Activated CD4-positive, alpha-beta memory T cell treated with anti-CD3 and anti-CD28 coated beads, Interleukin-2, amount 10 ng/mL, durations not matched to agents 7 days and 5 days (primary cell): ENCODE measurements around the gene NOVA1. TPM values are rescaled to one million over a fixed set of nuclear protein-coding genes. Genes with fewer than 3 reads are reported as not detected.

ENCODE experiments used
- CTCF ChIA-PET: fragments of 350-600 bp; sonication (Branson Sonifier 250); formaldehyde crosslinking; loops from one replicate; lab custom pipeline; 2021; ENCODE audit warnings: antibody characterized with exemption, inconsistent platforms; lab: Charles Lee
- POLR2A ChIA-PET: fragments of 350-600 bp; sonication (Branson Sonifier 250); formaldehyde crosslinking; loops from one replicate; lab custom pipeline; 2021; ENCODE audit warnings: antibody characterized with exemption; lab: Charles Lee
- DNase-seq: peaks from one replicate; pipeline ENCODE4 v3.0.0-alpha.2; 2020
- H3K27ac Mint-ChIP-seq: one replicate; pipeline ENCODE4 v1.8.0; 2021; ENCODE audit warnings: mild to moderate bottlenecking, mixed read lengths
- H3K27me3 Mint-ChIP-seq: one replicate; pipeline ENCODE4 v1.8.0; 2021; ENCODE audit warnings: mixed read lengths
- H3K36me3 Mint-ChIP-seq: one replicate; pipeline ENCODE4 v1.8.0; 2021; ENCODE audit warnings: low read depth, mixed read lengths
- H3K4me1 Mint-ChIP-seq: one replicate; pipeline ENCODE4 v1.8.0; 2021; ENCODE audit warnings: mixed read lengths
- H3K4me3 Mint-ChIP-seq: one replicate; pipeline ENCODE4 v1.8.0; 2021; ENCODE audit warnings: mild to moderate bottlenecking, mixed read lengths
- H3K9me3 Mint-ChIP-seq: one replicate; pipeline ENCODE4 v1.8.0; 2021; ENCODE audit warnings: mixed read lengths
- total RNA-seq, 2 experiments: library from RNA; stranded (reverse); gene quantifications; one replicate each; pipeline ENCODE4 v1.2.3, GENCODE V29; 2021

NOVA1 gene
- total RNA-seq, 2 experiments from 2014 or later: not detected

DNA sequence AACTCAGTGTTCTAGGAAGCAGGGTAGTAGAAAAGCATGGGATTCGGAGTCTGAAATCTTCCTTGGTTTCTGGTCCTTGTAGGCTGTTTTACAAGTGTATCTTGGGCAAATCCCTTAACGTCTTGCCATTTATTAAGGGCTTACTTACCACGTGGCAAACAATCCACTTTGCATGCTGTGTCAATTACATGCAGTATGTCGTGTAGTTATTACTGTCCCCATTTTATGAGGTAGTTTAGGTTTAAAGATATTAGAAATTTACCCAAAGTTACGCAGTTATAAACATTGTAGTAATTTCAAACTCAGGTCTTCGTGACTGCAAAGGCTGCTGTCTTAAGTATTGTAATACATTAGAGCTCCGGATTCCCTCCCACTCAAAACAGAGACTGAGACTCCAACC, 1.5 kb upstream of the NOVA1 start:
- Mint-ChIP-seq H3K4me1 (no peaks in the 10 kb centered on the region), H3K4me3 (no peak overlapping the region), H3K9me3 (peaks cover 4% of the 10 kb centered on the region), H3K27me3 (peaks cover 20% of the 10 kb centered on the region), H3K27ac (no peak overlapping the region), H3K36me3 (no peaks in the 10 kb centered on the region)
- CTCF ChIA-PET: no interaction called here
- no peak for DNase-seq
- POLR2A ChIA-PET: no interaction called here

DNA sequence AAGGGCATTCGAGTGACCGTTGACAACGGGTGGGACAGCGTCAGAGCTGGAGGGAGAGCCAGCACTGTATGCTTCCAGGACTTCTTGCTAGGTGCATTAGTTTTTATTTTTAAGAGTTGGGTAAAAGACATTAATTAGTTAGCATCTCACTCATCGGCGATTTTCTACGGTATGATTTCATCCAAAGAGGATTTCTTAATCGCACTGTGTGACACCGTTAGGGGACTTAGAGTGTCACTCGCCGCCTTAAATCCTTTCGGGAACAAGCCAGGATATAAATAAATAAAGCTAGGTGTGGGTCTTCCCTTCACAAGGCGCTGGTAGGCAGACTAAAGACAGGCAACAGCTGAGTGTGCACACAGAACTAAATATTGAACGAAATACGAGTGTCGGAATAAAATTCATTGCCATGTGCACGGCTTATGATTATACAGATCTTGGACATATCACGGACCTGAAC, 869 bp upstream of the NOVA1 start:
- no peaks in the 10 kb centered on the region for H3K4me1 Mint-ChIP-seq
- peaks cover 4% of the 10 kb centered on the region for H3K9me3 Mint-ChIP-seq
- CTCF ChIA-PET: no interaction called here
- H3K4me3 Mint-ChIP-seq: no peak overlapping the region
- peaks cover 20% of the 10 kb centered on the region for H3K27me3 Mint-ChIP-seq
- no peak for DNase-seq
- H3K36me3 Mint-ChIP-seq: no peaks in the 10 kb centered on the region
- H3K27ac Mint-ChIP-seq: no peak overlapping the region
- POLR2A ChIA-PET: no interaction called here

DNA sequence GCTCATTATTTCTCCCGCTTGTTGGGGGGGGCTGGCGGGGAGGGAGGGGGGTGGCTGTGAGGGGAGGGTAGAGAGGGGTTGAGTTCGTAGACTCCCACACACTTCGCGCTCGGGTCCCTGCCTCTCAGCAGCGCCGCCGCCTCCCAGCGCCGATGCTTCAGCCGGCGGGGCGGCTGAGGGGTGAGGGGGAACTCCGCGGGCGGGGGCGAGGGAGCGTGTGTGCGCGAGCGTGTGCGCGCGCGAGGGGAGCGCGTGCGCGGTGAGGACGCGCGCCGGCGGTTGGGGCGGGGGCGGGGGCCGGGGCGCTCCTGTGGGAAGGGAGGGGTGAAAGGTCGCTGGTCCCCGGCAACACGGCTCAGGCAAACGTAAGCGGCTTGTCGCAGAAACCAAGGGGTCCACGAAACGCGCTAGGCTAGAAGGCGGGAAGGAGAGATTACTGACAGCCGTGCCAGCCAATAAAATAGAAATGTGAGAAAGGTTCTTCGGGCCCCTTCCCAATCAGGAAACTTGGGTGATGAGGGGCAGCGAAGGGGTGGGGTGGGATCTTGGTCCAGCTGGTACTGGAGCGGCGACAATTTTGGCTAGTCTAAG, 343 bp upstream of the NOVA1 start:
- no peak overlapping the region for H3K4me3 Mint-ChIP-seq
- DNase-seq: no peak
- CTCF ChIA-PET: no interaction called here
- H3K27ac Mint-ChIP-seq: no peak overlapping the region
- H3K9me3 Mint-ChIP-seq: peaks cover 4% of the 10 kb centered on the region
- H3K4me1 Mint-ChIP-seq: no peaks in the 10 kb centered on the region
- no peaks in the 10 kb centered on the region for H3K36me3 Mint-ChIP-seq
- POLR2A ChIA-PET: no interaction called here
- H3K27me3 Mint-ChIP-seq: peaks cover 20% of the 10 kb centered on the region

DNA sequence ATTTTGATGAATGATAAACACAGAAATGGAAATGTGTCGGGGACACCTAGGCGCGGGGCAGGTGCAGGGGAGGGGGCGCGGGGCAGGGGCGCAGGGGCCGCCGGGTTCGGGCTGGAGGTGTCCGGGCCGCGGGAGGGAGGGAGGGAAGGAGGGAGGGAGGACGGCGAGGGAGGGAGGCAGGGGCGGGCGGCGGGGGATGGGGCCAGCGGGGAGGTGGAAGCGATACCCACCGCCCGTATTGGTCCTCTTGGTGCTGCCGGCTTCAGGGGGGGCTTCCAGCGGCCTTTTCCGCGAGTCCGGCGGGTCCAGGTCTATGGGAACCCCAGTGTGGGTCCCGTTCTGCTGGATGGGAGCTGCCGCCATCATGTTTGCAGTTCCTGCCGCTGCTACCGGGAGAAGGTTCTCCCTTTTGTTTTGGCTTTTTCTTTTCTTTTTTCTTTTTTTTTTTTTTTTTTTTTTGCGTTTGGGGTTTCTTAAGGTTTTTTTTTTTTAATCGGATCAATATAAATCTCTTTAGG, 703 bp downstream of the NOVA1 start:
- DNase-seq: no peak
- H3K9me3 Mint-ChIP-seq: peaks cover 4% of the 10 kb centered on the region
- POLR2A ChIA-PET: no interaction called here
- H3K36me3 Mint-ChIP-seq: no peaks in the 10 kb centered on the region
- no peaks in the 10 kb centered on the region for H3K4me1 Mint-ChIP-seq
- H3K27ac Mint-ChIP-seq: no peak overlapping the region
- no peak overlapping the region for H3K4me3 Mint-ChIP-seq
- CTCF ChIA-PET: no interaction called here
- H3K27me3 Mint-ChIP-seq: peaks cover 20% of the 10 kb centered on the region

DNA sequence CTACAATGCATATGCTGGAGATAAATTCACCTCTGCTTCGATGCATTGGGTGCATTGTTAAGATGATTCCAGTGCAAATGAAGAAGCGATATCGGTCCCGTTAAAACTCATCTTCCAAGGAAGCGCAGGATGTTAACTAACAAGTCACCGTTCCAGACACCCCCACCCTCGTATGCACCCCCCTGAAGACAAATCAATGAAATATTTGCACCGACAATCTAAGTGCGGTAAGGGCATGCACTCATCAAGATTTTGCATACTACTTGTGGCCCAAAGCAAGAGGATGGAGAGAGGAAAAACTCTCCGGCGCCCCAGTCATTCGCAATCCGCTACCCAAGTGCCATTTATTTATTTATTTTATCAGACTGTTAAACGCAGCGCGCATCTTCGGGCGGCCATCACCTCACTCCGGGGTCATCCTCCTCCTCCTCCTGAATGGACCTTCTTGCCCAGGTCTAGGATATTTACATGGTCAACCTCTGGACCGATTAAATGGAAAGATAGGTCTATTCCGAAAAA, 1.2 kb downstream of the NOVA1 start:
- Mint-ChIP-seq H3K9me3 (peaks cover 4% of the 10 kb centered on the region), H3K36me3 (no peaks in the 10 kb centered on the region), H3K27ac (no peak overlapping the region), H3K4me1 (no peaks in the 10 kb centered on the region), H3K4me3 (no peak overlapping the region), H3K27me3 (peaks cover 20% of the 10 kb centered on the region)
- no peak for DNase-seq
- ChIA-PET POLR2A (no interaction called here), CTCF (no interaction called here)

DNA sequence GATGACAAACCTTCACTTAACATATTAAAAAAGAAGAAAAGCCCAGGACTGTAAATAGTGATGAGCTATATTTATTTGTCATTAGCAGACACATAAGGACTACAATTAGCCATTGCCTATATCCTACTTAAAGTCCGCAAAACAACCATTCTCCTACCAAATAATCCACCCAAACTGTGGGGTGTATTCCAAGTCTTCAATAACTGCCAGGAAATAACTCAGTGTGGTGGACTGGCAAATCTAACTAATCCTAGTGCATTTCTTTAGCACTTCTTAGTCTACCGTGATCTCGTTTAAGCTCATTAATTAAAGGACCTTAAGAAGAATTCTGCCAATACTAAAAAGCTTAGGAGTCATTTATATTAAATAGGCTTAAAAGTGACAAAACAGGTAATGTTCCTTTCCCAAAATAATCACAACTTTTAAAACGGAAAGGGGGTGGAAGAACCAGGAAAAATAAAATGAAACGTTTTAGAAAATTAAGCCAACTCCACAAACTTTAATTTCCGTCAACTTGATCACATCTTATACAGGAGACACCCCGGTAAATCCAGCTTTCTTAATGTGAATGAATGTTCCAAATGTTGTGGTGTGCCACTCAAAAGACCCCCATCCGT, 1.8 kb downstream of the NOVA1 start:
- Mint-ChIP-seq H3K4me3 (no peak overlapping the region), H3K9me3 (peaks cover 4% of the 10 kb centered on the region), H3K4me1 (no peaks in the 10 kb centered on the region), H3K36me3 (no peaks in the 10 kb centered on the region), H3K27ac (no peak overlapping the region), H3K27me3 (peaks cover 20% of the 10 kb centered on the region)
- DNase-seq: no peak
- ChIA-PET POLR2A (no interaction called here), CTCF (no interaction called here)

DNA sequence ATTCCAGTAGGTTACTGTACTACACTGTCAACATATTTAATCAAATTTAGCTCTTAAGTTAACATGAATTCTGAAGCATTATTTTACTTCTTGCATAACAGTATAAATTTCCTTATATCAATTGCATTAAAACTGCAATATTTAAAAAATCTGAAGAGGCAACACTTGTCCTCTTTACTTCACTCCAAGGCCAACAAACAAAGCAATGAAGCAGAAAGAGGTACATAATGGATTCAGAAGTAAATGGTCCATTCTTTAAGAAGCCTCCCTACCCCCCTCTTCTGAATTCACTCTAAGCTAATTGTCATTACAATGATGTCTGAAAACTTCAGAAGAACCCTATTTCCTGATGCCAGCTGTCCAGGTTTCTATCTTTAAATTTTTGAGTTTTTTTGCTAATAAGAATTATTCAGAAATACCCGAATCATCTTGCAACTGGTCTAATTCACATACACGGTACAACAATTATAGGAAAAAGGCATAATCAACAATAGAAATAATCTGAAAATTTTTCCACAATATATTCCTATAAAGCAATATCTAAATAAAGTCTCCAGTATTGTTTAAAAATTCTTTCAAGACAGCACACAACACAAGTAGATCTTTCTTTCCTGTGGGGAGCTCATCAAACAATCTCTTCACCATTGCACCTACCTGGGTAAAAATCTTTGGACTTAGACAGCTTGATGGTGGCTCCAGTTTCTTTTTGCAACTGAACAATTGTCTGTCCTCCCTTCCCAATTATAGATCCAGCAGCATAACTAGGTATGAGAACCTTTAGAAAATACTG, 2.9 kb downstream of the NOVA1 start:
- H3K4me1 Mint-ChIP-seq: no peaks in the 10 kb centered on the region
- peaks cover 20% of the 10 kb centered on the region for H3K27me3 Mint-ChIP-seq
- DNase-seq: no peak
- ChIA-PET POLR2A (no interaction called here), CTCF (no interaction called here)
- no peaks in the 10 kb centered on the region for H3K36me3 Mint-ChIP-seq
- H3K27ac Mint-ChIP-seq: no peak overlapping the region
- no peak overlapping the region for H3K4me3 Mint-ChIP-seq
- H3K9me3 Mint-ChIP-seq: peaks cover 4% of the 10 kb centered on the region

DNA sequence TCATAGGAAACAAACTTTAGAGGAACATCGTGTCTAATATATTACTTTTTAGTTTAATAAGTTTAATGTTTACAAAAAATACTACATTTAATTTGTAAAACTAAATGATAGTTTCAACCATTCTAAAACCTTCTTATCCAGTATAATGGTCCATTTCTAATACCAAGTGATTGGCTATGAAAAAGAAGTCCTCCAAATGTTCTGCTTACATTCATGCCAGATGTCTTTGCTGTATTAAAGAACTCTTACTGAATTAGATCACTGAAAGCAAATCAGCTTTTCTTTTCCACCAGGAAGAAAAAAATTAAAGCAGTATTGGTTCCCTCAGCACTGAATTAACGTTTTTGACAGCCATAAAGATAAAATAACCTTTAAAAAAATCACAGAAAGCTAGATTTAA, 3.7 kb downstream of the NOVA1 start:
- Mint-ChIP-seq H3K4me1 (no peaks in the 10 kb centered on the region), H3K4me3 (no peak overlapping the region), H3K27ac (no peak overlapping the region), H3K27me3 (peaks cover 15% of the 10 kb centered on the region), H3K9me3 (peaks cover 4% of the 10 kb centered on the region), H3K36me3 (no peaks in the 10 kb centered on the region)
- POLR2A ChIA-PET: no interaction called here
- CTCF ChIA-PET: no interaction called here
- no peak for DNase-seq

DNA sequence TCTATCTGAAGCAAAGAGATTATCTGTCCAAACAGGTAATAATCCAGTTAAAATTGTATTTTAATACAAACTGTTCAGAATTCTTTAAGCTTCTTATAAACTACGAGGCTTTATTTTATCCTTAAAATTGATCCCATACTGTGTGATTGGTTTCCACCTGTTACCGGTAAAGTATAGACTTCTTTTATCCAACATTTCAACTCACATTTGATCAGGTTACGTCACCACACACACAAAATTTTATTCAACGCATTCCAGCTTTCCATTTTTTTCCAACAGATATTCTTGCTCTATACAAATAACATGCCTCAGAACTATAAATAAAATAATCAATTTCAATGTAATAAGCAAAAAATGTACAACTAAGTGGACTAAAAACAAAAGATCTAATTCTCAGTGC, 4.5 kb downstream of the NOVA1 start:
- Mint-ChIP-seq H3K27me3 (peaks cover 7% of the 10 kb centered on the region), H3K36me3 (no peaks in the 10 kb centered on the region), H3K4me3 (no peak overlapping the region), H3K27ac (no peak overlapping the region), H3K9me3 (peaks cover 4% of the 10 kb centered on the region), H3K4me1 (no peaks in the 10 kb centered on the region)
- POLR2A ChIA-PET: no interaction called here
- no peak for DNase-seq
- CTCF ChIA-PET: no interaction called here

DNA sequence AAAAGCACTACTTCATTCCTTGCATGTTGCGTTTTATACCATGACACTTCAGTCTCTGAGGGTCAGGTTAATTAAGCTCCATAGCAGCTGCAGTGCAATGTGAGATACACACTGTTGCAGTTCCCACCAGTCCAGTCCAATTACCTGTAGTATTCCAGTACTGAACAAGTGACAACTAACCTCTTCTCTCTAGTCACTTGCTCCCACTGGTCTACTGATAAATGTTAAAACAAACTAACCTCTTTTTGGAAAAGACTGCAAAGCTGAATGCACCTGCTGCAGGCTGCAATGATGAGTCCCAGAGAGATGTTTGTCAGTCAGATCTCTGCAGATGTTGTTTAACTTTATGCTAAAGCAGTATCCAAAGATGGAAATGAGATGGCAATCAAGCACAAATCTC, 7.9 kb downstream of the NOVA1 start:
- no peak for DNase-seq
- Mint-ChIP-seq H3K4me1 (no peaks in the 10 kb centered on the region), H3K9me3 (no peaks in the 10 kb centered on the region), H3K36me3 (no peaks in the 10 kb centered on the region), H3K27ac (no peak overlapping the region), H3K27me3 (no peaks in the 10 kb centered on the region), H3K4me3 (no peak overlapping the region)
- CTCF ChIA-PET: no interaction called here
- POLR2A ChIA-PET: no interaction called here

DNA sequence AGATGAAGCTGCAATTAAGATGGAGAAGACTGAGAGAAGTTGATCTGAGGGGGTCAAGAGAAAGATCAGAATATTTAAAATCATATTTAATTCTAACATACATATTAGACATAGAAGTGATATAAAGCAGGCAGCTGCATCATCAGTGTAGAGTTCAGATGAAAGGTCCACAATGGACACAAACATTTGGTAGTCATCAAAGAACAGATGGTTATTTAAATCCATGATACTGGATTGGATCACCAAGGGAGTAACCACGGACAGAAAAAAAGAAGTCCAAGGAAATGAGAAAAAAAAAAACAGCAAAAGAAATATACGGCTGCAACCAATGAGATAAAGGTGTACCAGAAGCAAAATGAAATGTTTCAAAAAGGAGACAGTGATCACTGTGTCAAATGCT, 20.1 kb downstream of the NOVA1 start:
- CTCF ChIA-PET: no interaction called here
- POLR2A ChIA-PET: no interaction called here
- Mint-ChIP-seq H3K27me3 (no peaks in the 10 kb centered on the region), H3K4me1 (no peaks in the 10 kb centered on the region), H3K36me3 (no peaks in the 10 kb centered on the region), H3K4me3 (no peak overlapping the region), H3K9me3 (no peaks in the 10 kb centered on the region), H3K27ac (no peak overlapping the region)
- DNase-seq: no peak

DNA sequence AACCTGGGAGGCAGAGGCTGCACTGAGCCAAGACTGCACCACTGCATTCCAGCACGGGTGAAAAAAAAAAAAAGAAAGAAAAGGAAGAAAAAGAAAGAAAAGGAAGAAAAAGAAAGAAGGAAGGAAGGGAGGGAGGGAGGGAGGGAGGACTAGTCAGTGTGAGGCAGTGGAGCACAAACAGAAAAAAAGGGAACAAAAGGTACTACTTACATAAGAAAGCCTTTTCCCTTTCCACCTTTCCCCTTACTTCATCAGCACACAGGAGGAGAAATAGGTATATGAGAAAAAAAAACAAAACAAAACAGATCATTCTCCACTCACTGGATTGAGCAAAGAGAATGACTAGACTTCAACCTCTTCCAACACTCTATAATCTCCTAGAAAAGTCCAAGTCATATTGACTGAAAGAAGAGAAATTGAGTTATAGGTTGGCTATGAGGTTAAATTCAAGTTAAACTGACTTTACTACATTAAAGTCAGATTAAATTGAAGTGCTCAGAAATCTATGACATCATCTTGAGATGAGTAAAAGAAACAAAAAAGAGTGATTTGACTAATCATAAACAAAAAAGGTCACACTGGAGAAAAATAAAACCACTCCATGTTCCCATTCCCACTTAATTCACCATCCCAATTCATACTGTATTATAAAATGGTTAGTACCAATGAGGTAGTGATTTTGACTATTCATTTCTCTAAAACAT, 43.6 kb downstream of the NOVA1 start:
- Mint-ChIP-seq H3K36me3 (no peaks in the 10 kb centered on the region), H3K27me3 (no peaks in the 10 kb centered on the region), H3K27ac (no peak overlapping the region), H3K9me3 (peaks cover 10% of the 10 kb centered on the region), H3K4me3 (no peak overlapping the region), H3K4me1 (no peaks in the 10 kb centered on the region)
- no peak for DNase-seq
- POLR2A ChIA-PET: no interaction called here
- CTCF ChIA-PET: no interaction called here

DNA sequence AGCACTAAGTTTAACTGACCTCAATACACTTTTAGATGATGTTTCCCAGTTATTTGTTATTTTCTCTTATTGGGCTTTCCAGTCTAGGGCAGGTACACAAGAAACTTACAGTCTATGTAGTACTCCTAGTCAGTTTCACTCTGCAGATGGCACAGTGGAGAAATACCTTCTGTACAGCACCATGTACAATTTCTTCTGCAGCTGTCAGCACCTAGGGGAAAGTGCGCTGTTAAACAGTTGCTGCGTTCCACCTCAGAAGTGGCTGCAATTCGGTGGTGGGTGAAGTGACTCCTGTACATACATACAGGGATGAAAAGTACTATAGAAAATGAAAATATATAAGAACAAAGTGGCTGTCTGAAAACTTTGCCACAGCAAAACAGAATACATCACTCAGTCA, 48.3 kb downstream of the NOVA1 start:
- ChIA-PET CTCF (no interaction called here), POLR2A (no interaction called here)
- H3K4me1 Mint-ChIP-seq: no peaks in the 10 kb centered on the region
- H3K27ac Mint-ChIP-seq: no peak overlapping the region
- H3K36me3 Mint-ChIP-seq: no peaks in the 10 kb centered on the region
- peaks cover 3% of the 10 kb centered on the region for H3K9me3 Mint-ChIP-seq
- no peak for DNase-seq
- no peaks in the 10 kb centered on the region for H3K27me3 Mint-ChIP-seq
- H3K4me3 Mint-ChIP-seq: no peak overlapping the region
